IPS-NIHi7 (cell line): ENCODE results near the gene MOV10.

Source experiments
- DNase-seq: peaks from one replicate; pipeline ENCODE4 v3.0.0; 2012; ENCODE audit warnings: mixed read lengths; ENCODE audit errors: extremely low spot score

Gene MOV10

GRCh38 chr1:112674986-112675727, 698 bp downstream of the MOV10 start:
- DNase-seq = peak; percentile 63

GRCh38 chr1:112675728-112676381, 1.4 kb downstream of the MOV10 start:
- no peak for DNase-seq

GRCh38 chr1:112676543-112676942, 2.1 kb downstream of the MOV10 start:
- no peak for DNase-seq

GRCh38 chr1:112677501-112677900, 3.0 kb downstream of the MOV10 start:
- no peak for DNase-seq

- DNase-seq = no peak
Observed at GRCh38 chr1:112678605-112679004, 4.1 kb downstream of the MOV10 start.

GRCh38 chr1:112685913-112686312, 11.5 kb downstream of the MOV10 start:
- no peak for DNase-seq

GRCh38 chr1:112686417-112686816, 12.0 kb downstream of the MOV10 start:
- DNase-seq = no peak

- DNase-seq = no peak
Observed at GRCh38 chr1:112686835-112687234, 12.4 kb downstream of the MOV10 start.

- no peak for DNase-seq
Observed at GRCh38 chr1:112687361-112687760, 12.9 kb downstream of the MOV10 start.

- no peak for DNase-seq
Observed at GRCh38 chr1:112687785-112688496, 13.5 kb downstream of the MOV10 start.

- DNase-seq = no peak
Observed at GRCh38 chr1:112688781-112689193, 14.3 kb downstream of the MOV10 start.

GRCh38 chr1:112689196-112689841, 14.9 kb downstream of the MOV10 start:
- DNase-seq = no peak

GRCh38 chr1:112689842-112690237, 15.4 kb downstream of the MOV10 start:
- DNase-seq = no peak

GRCh38 chr1:112692681-112693080, 18.2 kb downstream of the MOV10 start:
- no peak for DNase-seq

GRCh38 chr1:112693821-112694220, 19.4 kb downstream of the MOV10 start:
- DNase-seq = no peak

- DNase-seq = no peak
Observed at GRCh38 chr1:112694363-112694929, 20.0 kb downstream of the MOV10 start.

- no peak for DNase-seq
Observed at GRCh38 chr1:112695276-112695675, 20.8 kb downstream of the MOV10 start.

GRCh38 chr1:112696578-112697314, 22.3 kb downstream of the MOV10 start:
- DNase-seq = no peak

GRCh38 chr1:112697781-112698201, 23.3 kb downstream of the MOV10 start:
- DNase-seq = no peak

GRCh38 chr1:112698366-112699310, 24.2 kb downstream of the MOV10 start:
- peak; percentile 38 for DNase-seq
